Kidney (tissue), 14 donors: ENCODE measurements around the gene PEF1. TPM values are rescaled to one million over a fixed set of nuclear protein-coding genes. Genes with fewer than 3 reads are reported as not detected.
"Not testable (repeated sequence)": the region's sequence is repeated elsewhere in the genome, so short reads cannot be mapped to it uniquely, and the experiment has no call there.

Experiments used
- DNase-seq, 5 donors: peaks; one replicate each; pipeline ENCODE4 v3.0.0-alpha.2; 2013 to 2020
- FAIRE-seq: peaks from 2 replicates; lab custom pipeline; 2012; peaks lifted over from hg19 to GRCh38; lab: Jason Lieb, UNC
- H3K27ac ChIP-seq, 2 donors: one replicate each; pipeline ENCODE4 v1.7.0; 2013; ENCODE audit warnings: low read depth in 2 of 2, low read length in 2 of 2, inconsistent platforms in 1 of 2
- H3K27me3 ChIP-seq: one replicate; pipeline ENCODE4 v1.7.1; 2013; ENCODE audit warnings: low read length, inconsistent platforms; ENCODE audit not compliant: control insufficient read depth, insufficient read depth
- H3K36me3 ChIP-seq, 3 donors: one replicate each; pipeline versions ENCODE4 v1.7.0 to v1.7.1; 2013; ENCODE audit warnings: low read length in 3 of 3, control low read depth in 1 of 3, inconsistent platforms in 1 of 3; ENCODE audit not compliant: insufficient read depth in 3 of 3, control insufficient read depth in 2 of 3
- H3K4me1 ChIP-seq, 3 donors: one replicate each; pipeline versions ENCODE4 v1.7.0 to v1.7.1; 2013; ENCODE audit warnings: low read length in 3 of 3, inconsistent platforms in 1 of 3, low read depth in 1 of 3; ENCODE audit not compliant: control insufficient read depth in 2 of 3, insufficient read depth in 2 of 3
- H3K4me3 ChIP-seq, 3 donors: one replicate each; pipeline versions ENCODE4 v1.7.0 to v1.8.1; 2013; ENCODE audit warnings: low read length in 3 of 3, control low read depth in 1 of 3, inconsistent platforms in 1 of 3
- H3K9ac ChIP-seq, 3 donors: one replicate each; pipeline versions ENCODE4 v1.7.0 to v1.7.1; 2013; ENCODE audit warnings: low read length in 3 of 3, control low read depth in 1 of 3, inconsistent platforms in 1 of 3
- H3K9me3 ChIP-seq, 3 donors: one replicate each; pipeline versions ENCODE4 v1.7.0 to v1.7.1; 2013; ENCODE audit warnings: low read length in 3 of 3, control low read depth in 1 of 3, inconsistent platforms in 1 of 3; ENCODE audit not compliant: control insufficient read depth in 2 of 3, insufficient read depth in 1 of 3
- intact Hi-C: fragments of 100-400 bp; cut with DNase I; formaldehyde crosslinking; loops from one replicate; pipeline ENCODE4 v1.11.1; 2022
- polyA plus RNA-seq: library from polyadenylated mRNA; stranded (reverse); fragments of 350-450 nt; fragmentation: Illumina TruSeq; extraction: RNeasy Lipid Tissue Mini Kit (QIAGEN cat#74804); gene quantifications from one replicate; pipeline ENCODE4 v1.2.3, GENCODE V29; 2014; ENCODE audit warnings: low read depth, low replicate concordance; ENCODE audit not compliant: insufficient read depth
- total RNA-seq: library from RNA; stranded (reverse); fragmentation: NEBNext Ultra II Directional; extraction: Animal tissue kit (Norgen Biotek cat#: 25700); gene quantifications from one replicate; pipeline ENCODE4 v1.2.1, GENCODE V29; 2021
- TF ChIP-seq, protein P1 (sequence below): IDR thresholded peaks from 3 replicates; pipeline ENCODE4 v1.5.1; 2012; ENCODE audit warnings: mild to moderate bottlenecking, moderate library complexity, borderline replicate concordance; ENCODE audit not compliant: insufficient read depth; ENCODE audit errors: extremely low read depth
- donor health status: control.
- donor health status: control.
- donor health status: control.
- donor health status: control.
- donor health status: control.
- donor health status: DM: yes; HTN: yes; CAD: no.
- donor health status: Normal renal cell carcinoma (clear cell type).

The PEF1 gene
- total and polyA plus RNA-seq, 2 donors from 2014 or later = 69.0 to 120 TPM

DNA sequence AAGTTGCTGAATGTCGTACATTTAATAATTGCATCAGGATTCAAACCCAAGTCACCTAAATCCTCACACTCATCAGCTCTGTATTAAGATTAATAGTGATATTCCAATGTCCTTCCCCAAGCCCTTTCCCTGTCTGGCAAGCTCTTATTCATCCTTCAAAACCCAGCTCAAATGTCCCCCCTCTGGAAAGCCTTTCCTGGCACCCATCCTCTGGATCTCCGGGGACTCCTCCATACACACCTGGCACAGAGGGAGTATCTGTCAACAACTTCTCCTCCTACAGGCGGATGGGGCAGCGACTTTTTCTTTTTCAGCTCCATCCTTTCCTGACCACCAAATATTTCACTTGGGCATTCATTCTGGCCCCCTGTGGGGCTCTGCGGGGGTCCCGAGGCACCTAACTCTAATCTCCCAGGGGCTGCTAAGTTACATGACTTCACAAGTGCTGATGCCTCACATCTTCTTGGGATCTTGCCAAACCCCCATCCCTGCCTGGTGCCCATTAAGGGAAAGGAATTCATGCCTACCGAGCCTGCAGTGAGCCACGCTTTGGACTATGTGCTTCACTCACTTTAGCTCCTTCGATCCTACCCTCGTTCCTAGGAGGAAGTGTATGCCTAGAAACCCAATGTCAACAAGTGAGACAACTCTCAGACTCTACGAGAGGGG lies 53.1 kb downstream of the PEF1 start:
- H3K9me3 ChIP-seq = no peaks in the 10 kb centered on the region
- peaks cover 0 to 15% (median 10%) of the 10 kb centered on the region in 3 donors for H3K4me1 ChIP-seq
- DNase-seq (peak in 3 of 5 donors; percentile 30 to 81 (median 61)), FAIRE-seq (no peak)
- intact Hi-C loops = loop anchor here (5.0 kb wide), 1 partner anchor 39 kb away; no protein-coding TSS in a partner anchor
- no peak overlapping the region for H3K27ac ChIP-seq
- no peaks in the 10 kb centered on the region for H3K27me3 ChIP-seq
- TF ChIP-seq, protein P1, sequence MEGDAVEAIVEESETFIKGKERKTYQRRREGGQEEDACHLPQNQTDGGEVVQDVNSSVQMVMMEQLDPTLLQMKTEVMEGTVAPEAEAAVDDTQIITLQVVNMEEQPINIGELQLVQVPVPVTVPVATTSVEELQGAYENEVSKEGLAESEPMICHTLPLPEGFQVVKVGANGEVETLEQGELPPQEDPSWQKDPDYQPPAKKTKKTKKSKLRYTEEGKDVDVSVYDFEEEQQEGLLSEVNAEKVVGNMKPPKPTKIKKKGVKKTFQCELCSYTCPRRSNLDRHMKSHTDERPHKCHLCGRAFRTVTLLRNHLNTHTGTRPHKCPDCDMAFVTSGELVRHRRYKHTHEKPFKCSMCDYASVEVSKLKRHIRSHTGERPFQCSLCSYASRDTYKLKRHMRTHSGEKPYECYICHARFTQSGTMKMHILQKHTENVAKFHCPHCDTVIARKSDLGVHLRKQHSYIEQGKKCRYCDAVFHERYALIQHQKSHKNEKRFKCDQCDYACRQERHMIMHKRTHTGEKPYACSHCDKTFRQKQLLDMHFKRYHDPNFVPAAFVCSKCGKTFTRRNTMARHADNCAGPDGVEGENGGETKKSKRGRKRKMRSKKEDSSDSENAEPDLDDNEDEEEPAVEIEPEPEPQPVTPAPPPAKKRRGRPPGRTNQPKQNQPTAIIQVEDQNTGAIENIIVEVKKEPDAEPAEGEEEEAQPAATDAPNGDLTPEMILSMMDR = no peak
- H3K9ac ChIP-seq = peak overlapping the region in 1 of 3 donors; percentile 37
- H3K4me3 ChIP-seq = no peak overlapping the region
- H3K36me3 ChIP-seq = no peaks in the 10 kb centered on the region

DNA sequence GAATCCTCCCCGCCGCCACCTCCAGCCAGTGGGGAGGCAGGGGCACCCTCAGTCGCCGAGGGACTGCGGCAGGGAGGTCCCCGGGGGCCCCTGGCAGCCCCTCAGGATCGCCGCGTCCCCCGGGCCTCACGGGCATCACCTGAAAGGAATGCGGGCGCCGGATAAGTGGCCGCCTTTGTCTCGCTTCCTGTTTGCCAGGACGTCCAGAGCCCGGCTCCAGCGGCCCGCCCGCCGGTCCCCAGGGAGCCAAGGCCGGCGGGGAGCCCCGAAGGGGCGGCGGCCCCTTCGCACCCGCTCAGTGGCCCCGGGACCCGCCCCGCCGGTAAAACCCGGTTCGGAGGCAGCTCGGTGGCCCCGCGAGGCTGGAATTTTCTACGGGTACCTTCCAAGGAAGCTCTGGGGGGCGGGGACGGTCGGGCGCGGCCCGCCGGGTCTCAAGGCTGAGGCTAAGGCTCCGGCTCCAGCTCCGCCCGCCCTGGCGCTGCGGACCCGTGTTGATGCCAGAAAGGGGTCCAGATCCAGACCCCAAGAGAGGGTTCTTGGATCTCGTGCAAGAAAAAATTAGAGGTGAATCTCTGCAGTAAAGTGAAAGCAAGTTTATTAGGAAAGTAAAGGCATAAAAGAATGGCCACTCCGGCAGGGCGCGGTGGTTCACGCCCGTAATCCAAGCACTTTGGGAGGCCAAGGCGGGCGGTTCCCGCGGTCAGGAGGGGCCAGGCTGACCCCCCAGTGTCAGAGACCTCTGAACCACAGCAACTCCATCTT lies 55.7 kb downstream of the PEF1 start:
- FAIRE-seq = no peak
- intact Hi-C loops = no loop called here

DNA sequence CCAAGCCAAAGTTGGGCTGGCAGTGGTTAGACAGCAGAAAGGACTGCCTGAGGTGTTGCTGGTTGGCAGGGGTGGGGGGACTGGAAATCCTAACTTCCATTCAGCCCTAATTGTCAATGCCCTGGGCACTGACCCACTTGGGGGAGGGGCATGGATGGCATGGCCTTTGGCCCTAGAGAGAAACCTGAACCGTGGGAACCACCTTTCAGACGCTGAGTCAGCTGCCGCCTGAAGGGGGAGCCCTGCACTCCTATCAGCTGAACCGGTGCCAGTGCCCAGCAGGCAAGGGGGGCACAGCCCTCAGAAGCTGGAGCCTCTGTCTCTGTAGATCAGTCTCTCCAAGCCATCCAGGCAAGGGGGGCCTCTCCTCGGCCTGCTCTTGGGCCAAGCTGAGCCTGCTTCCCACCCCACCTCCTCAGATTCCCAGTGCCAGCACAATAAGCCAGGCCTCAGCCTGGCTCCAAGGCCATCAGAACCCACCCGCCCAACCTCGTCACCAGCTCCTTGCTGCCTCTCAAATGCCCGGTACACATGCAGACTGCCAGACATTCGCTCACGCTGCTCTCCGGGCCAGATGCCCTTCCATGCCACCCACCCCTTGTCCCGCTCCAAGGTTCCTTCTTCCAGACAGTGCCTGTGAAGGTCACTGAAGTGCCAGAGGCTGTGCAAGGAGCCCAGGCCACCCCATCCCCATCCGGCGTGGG lies 56.8 kb downstream of the PEF1 start:
- H3K4me3 ChIP-seq = no peak overlapping the region
- peak; percentile 67 to 90 (median 80) for DNase-seq
- peak overlapping the region in 1 of 3 donors; percentile 8 for H3K9ac ChIP-seq
- peaks cover 0 to 33% (median 13%) of the 10 kb centered on the region in 3 donors for H3K36me3 ChIP-seq
- H3K4me1 ChIP-seq = peaks cover 5 to 47% (median 41%) of the 10 kb centered on the region in 3 donors
- FAIRE-seq = no peak
- H3K9me3 ChIP-seq = no peaks in the 10 kb centered on the region
- intact Hi-C loops = no loop called here
- peak overlapping the region; percentile 78 to 89 for H3K27ac ChIP-seq
- TF ChIP-seq, protein P1 = peak; percentile 56
- no peaks in the 10 kb centered on the region for H3K27me3 ChIP-seq

More for the DNA sequence above, 55.7 kb downstream of the PEF1 start:
- DNase-seq = peak in 4 of 5 donors; percentile 31 to 90 (median 52)
- TF ChIP-seq, protein P1 = no peak
- peak overlapping the region; percentile 78 to 89 for H3K27ac ChIP-seq
- H3K9ac ChIP-seq = peak overlapping the region in 1 of 3 donors; percentile 51
- no peaks in the 10 kb centered on the region for H3K9me3 ChIP-seq
- peak overlapping the region in 2 of 3 donors; percentile 13 to 21 for H3K4me3 ChIP-seq
- peaks cover 0 to 23% (median 9%) of the 10 kb centered on the region in 3 donors for H3K36me3 ChIP-seq
- no peaks in the 10 kb centered on the region for H3K27me3 ChIP-seq
- peaks cover 0 to 36% (median 30%) of the 10 kb centered on the region in 3 donors for H3K4me1 ChIP-seq

DNA sequence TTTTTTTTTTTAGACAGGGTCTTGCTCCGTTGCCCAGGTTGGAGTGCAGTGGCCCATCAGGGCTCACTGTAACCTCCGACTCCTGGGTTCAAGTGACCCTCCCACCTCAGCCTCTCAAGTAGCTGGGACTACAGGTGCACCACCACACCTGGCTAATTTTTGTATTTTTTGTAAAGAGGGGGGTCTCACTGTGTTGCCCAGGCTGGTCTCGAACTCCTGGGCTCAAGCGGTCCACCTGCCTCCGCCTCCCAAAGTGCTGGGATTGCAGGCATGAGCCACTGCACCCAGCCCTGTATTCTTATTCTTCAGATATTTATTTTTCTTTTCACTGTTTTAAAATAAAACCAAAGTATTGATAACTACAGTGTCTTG lies 57.4 kb downstream of the PEF1 start:
- H3K9me3 ChIP-seq, intact Hi-C loops, FAIRE-seq, H3K27me3 ChIP-seq, H3K4me3 ChIP-seq, H3K9ac ChIP-seq, DNase-seq: not testable (repeated sequence)
- Histone ChIP-seq H3K27ac (peak overlapping the region; percentile 78 to 89), H3K36me3 (peaks cover 0 to 33% (median 13%) of the 10 kb centered on the region in 3 donors), H3K4me1 (peaks cover 5 to 52% (median 46%) of the 10 kb centered on the region in 3 donors)
